Upper lobe of right lung (tissue), 1 donor: Measurements from ENCODE around the gene XPOT. TPM values are rescaled to one million over a fixed set of nuclear protein-coding genes. Genes with fewer than 3 reads are reported as not detected.
A peak's percentile ranks its signal among the peaks of the same experiment; 100 is the strongest.
"Not testable (repeated sequence)": the region's sequence is repeated elsewhere in the genome, so short reads cannot be mapped to it uniquely, and the experiment has no call there.

Experiments used
- ATAC-seq: fragments of 200-7000 bp; cut with Tn5 transposase; one replicate; pipeline ENCODE4 v1.9.1; 2020; ENCODE audit warnings: mild to moderate bottlenecking, moderate library complexity
- DNase-seq: peaks from one replicate; pipeline ENCODE4 v3.0.0-alpha.2; 2020
- H3K27ac ChIP-seq: fragments of 200-600 bp; one replicate; pipeline ENCODE4 v1.8.0; 2022
- H3K27me3 ChIP-seq: fragments of 200-600 bp; one replicate; pipeline ENCODE4 v1.8.0; 2022; ENCODE audit warnings: mild to moderate bottlenecking
- H3K36me3 ChIP-seq: fragments of 200-600 bp; one replicate; pipeline ENCODE4 v1.8.0; 2022
- H3K4me1 ChIP-seq: fragments of 200-600 bp; one replicate; pipeline ENCODE4 v1.8.0; 2022
- H3K4me3 ChIP-seq: fragments of 200-600 bp; one replicate; pipeline ENCODE4 v1.8.0; 2022; ENCODE audit warnings: mild to moderate bottlenecking
- H3K9me3 ChIP-seq: fragments of 200-600 bp; one replicate; pipeline ENCODE4 v1.8.0; 2022
- CTCF ChIP-seq: fragments of 200-600 bp; IDR thresholded peaks from one replicate; pipeline ENCODE4 v1.8.0; 2022; ENCODE audit warnings: antibody characterized with exemption
- intact Hi-C: fragments of 100-400 bp; cut with DNase I; formaldehyde crosslinking; loops from one replicate; pipeline ENCODE4 v1.11.0; 2022
- long read RNA-seq: library from polyadenylated mRNA; unstranded; transcript quantifications from one replicate; pipeline ENCODE4 v2.0.0, GENCODE V29; 2021
- total RNA-seq: library from RNA; stranded (reverse); fragmentation: NEBNext Ultra II Directional; extraction: Animal tissue kit (Norgen Biotek cat#: 25700); gene quantifications from one replicate; pipeline ENCODE4 v1.2.1, GENCODE V29; 2021
- donor health status: DM: no; HTN: yes; CAD: no; lungs with severe emphysema.

Gene XPOT
- 65.8 TPM for total RNA-seq
- long read RNA-seq, full-length matches to known transcripts, result 98 of 123 reads
- long read RNA-seq, partial matches to known transcripts, result 9 of 123 reads
- long read RNA-seq, other reads (novel, unspliced or antisense), result 16 of 123 reads

GRCh38 chr12:64403707-64404469 is at the start of gene XPOT:
Gene XPOT, plus strand, starts transcription at chr12:64404392. Its CDS starts 5,644 bp downstream, at chr12:64410036.
- Histone ChIP-seq H3K36me3 (no peaks in the 10 kb centered on the region), H3K27me3 (no peaks in the 10 kb centered on the region), H3K4me3 (peak within 1 kb of the TSS; percentile 98), H3K4me1 (peaks cover 11% of the 10 kb centered on the region), H3K27ac (peak within 1 kb of the TSS; percentile 96), H3K9me3 (no peaks in the 10 kb centered on the region)
- intact Hi-C loops, result no loop called here
- DNase-seq (peak; percentile 98), ATAC-seq (peak; percentile 97)
- TF ChIP-seq CTCF, result no peak

- H3K4me1 ChIP-seq, intact Hi-C loops, H3K36me3 ChIP-seq, DNase-seq, H3K9me3 ChIP-seq, H3K27ac ChIP-seq, ATAC-seq, H3K27me3 ChIP-seq, H3K4me3 ChIP-seq: not testable (repeated sequence)
Measured at GRCh38 chr12:64356209-64356608, 48.0 kb upstream of the XPOT start.

- not testable (repeated sequence) for DNase-seq
Measured at GRCh38 chr12:64361173-64361572, 43.0 kb upstream of the XPOT start.

GRCh38 chr12:64362721-64363305 is 41.4 kb upstream of the XPOT start:
- Histone ChIP-seq H3K4me1 (no peaks in the 10 kb centered on the region), H3K27ac (no peak overlapping the region), H3K27me3 (no peaks in the 10 kb centered on the region), H3K9me3 (no peaks in the 10 kb centered on the region), H3K36me3 (no peaks in the 10 kb centered on the region), H3K4me3 (no peak overlapping the region)
- ATAC-seq (no peak), DNase-seq (no peak)
- no peak for TF ChIP-seq CTCF
- intact Hi-C loops, result no loop called here

More at GRCh38 chr12:64361173-64361572, 43.0 kb upstream of the XPOT start:
- H3K4me3 ChIP-seq, H3K27me3 ChIP-seq, H3K36me3 ChIP-seq, H3K27ac ChIP-seq, H3K9me3 ChIP-seq, intact Hi-C loops, H3K4me1 ChIP-seq, ATAC-seq: not testable (repeated sequence)

- no peaks in the 10 kb centered on the region for H3K36me3 ChIP-seq
- intact Hi-C loops, result no loop called here
- no peak overlapping the region for H3K27ac ChIP-seq
- ATAC-seq (no peak), DNase-seq (no peak)
- H3K4me1 ChIP-seq, result no peaks in the 10 kb centered on the region
- H3K4me3 ChIP-seq, result no peak overlapping the region
- no peaks in the 10 kb centered on the region for H3K27me3 ChIP-seq
- peaks cover 2% of the 10 kb centered on the region for H3K9me3 ChIP-seq
- no peak for TF ChIP-seq CTCF
Measured at GRCh38 chr12:64383675-64384074, 20.5 kb upstream of the XPOT start.

GRCh38 chr12:64385019-64385418 is 19.2 kb upstream of the XPOT start:
- H3K4me3 ChIP-seq, result no peak overlapping the region
- H3K9me3 ChIP-seq, result peaks cover 2% of the 10 kb centered on the region
- intact Hi-C loops, result no loop called here
- TF ChIP-seq CTCF, result no peak
- no peaks in the 10 kb centered on the region for H3K4me1 ChIP-seq
- H3K27me3 ChIP-seq, result peaks cover 3% of the 10 kb centered on the region
- H3K36me3 ChIP-seq, result no peaks in the 10 kb centered on the region
- DNase-seq, result no peak
- ATAC-seq, result no peak
- H3K27ac ChIP-seq, result no peak overlapping the region
